Keratinocyte (primary cell): ENCODE data around the gene TRAF2. TPM values are rescaled to one million over a fixed set of nuclear protein-coding genes. Genes with fewer than 3 reads are reported as not detected.

Source experiments
- DNase-seq: peaks from one replicate; pipeline ENCODE4 v3.0.0-alpha.2; 2011; ENCODE audit warnings: low read depth, missing footprints, low spot score
- FAIRE-seq: peaks from 2 replicates; lab custom pipeline; 2011; peaks lifted over from hg19 to GRCh38; lab: Jason Lieb, UNC
- H2AFZ ChIP-seq: 2 replicates; pipeline ENCODE4 v1.6.0; 2012; ENCODE audit warnings: low read length, control low read depth, inconsistent platforms; ENCODE audit not compliant: control insufficient read depth
- H3K27ac ChIP-seq: 2 replicates; pipeline ENCODE4 v1.5.1; 2011; ENCODE audit warnings: low read length; ENCODE audit not compliant: control insufficient read depth, insufficient read depth
- H3K27me3 ChIP-seq: 3 replicates; pipeline ENCODE4 v1.6.0; 2011; ENCODE audit warnings: low read length; ENCODE audit not compliant: control insufficient read depth, insufficient read depth; ENCODE audit errors: extremely low read depth
- H3K36me3 ChIP-seq, 2 experiments: 2 replicates in 1 of 2; 3 replicates in 1 of 2; pipeline ENCODE4 v1.5.1; 2011; ENCODE audit warnings: low read length in 2 of 2, mild to moderate bottlenecking in 1 of 2; ENCODE audit not compliant: control insufficient read depth in 2 of 2, insufficient read depth in 2 of 2; ENCODE audit errors: extremely low read depth in 1 of 2
- H3K4me1 ChIP-seq: 3 replicates; pipeline ENCODE4 v1.5.1; 2011; ENCODE audit warnings: low read length; ENCODE audit not compliant: control insufficient read depth, insufficient read depth; ENCODE audit errors: extremely low read depth
- H3K4me2 ChIP-seq: 3 replicates; pipeline ENCODE4 v1.6.0; 2011; ENCODE audit warnings: low read depth, low read length; ENCODE audit not compliant: control insufficient read depth, insufficient read depth; ENCODE audit errors: extremely low read depth
- H3K4me3 ChIP-seq, 3 experiments: fragments of 200-600 bp in 1 of 3; sonication (generic) in 1 of 3; 2 replicates in 2 of 3; 3 replicates in 1 of 3; pipeline ENCODE4 v1.5.1; 2011 to 2016; ENCODE audit warnings: low read length in 3 of 3, mild to moderate bottlenecking in 3 of 3, control low read depth in 2 of 3, inconsistent platforms in 1 of 3, low read depth in 1 of 3, mixed read lengths in 1 of 3, mixed run types in 1 of 3, moderate library complexity in 1 of 3; ENCODE audit not compliant: control insufficient read depth in 2 of 3, insufficient read depth in 2 of 3; ENCODE audit errors: extremely low read depth in 1 of 3
- H3K79me2 ChIP-seq: 2 replicates; pipeline ENCODE4 v1.6.0; 2012; ENCODE audit warnings: low read length; ENCODE audit not compliant: control insufficient read depth, insufficient read depth
- H3K9ac ChIP-seq: 3 replicates; pipeline ENCODE4 v1.6.0; 2011; ENCODE audit warnings: low read length; ENCODE audit not compliant: control insufficient read depth, insufficient read depth; ENCODE audit errors: extremely low read depth
- H3K9me1 ChIP-seq: 3 replicates; pipeline ENCODE4 v1.6.0; 2011; ENCODE audit warnings: low read length; ENCODE audit not compliant: control insufficient read depth, insufficient read depth; ENCODE audit errors: extremely low read depth
- H3K9me3 ChIP-seq: 2 replicates; pipeline ENCODE4 v1.5.1; 2012; ENCODE audit warnings: low read depth, low read length; ENCODE audit not compliant: control insufficient read depth
- H4K20me1 ChIP-seq: 3 replicates; pipeline ENCODE4 v1.6.0; 2011; ENCODE audit warnings: low read length; ENCODE audit not compliant: control insufficient read depth, insufficient read depth; ENCODE audit errors: extremely low read depth
- EZH2 ChIP-seq: IDR thresholded peaks from one replicate; pipeline ENCODE4 v1.6.1; 2012; ENCODE audit warnings: inconsistent platforms, mild to moderate bottlenecking, low read length, moderate library complexity
- dilution Hi-C: fragments of 300-500 bp; cut with MboI; formaldehyde crosslinking; loops from one replicate; pipeline ENCODE4 v1.7.0; 2020; ENCODE audit warnings: low sequenced_read_pairs; ENCODE audit not compliant: extremely low pct_ligation_motif_present
- polyA plus RNA-seq, 5 experiments: library from polyadenylated mRNA; depleted of rRNA in 3 of 5; stranded (reverse) in 3 of 5; stranded (forward) in 1 of 5; unstranded in 1 of 5; fragments of >200 nt; gene quantifications; 1 replicate in 1 of 5; 2 replicates in 3 of 5; 3 replicates in 1 of 5; pipeline versions ENCODE4 v1.2.1 to v1.2.3, GENCODE V29; 2011 to 2012; ENCODE audit warnings: missing spikeins in 2 of 5, low read depth in 1 of 5, low replicate concordance in 1 of 5
- TF ChIP-seq, protein P1 (sequence below), 3 experiments: IDR thresholded peaks in 1 of 3; conservative IDR thresholded peaks in 1 of 3; optimal IDR thresholded peaks in 1 of 3; 2 replicates in 2 of 3; 3 replicates in 1 of 3; pipeline versions ENCODE3 to v1.5.1; 2011; ENCODE audit warnings: low read length in 3 of 3, mild to moderate bottlenecking in 3 of 3, moderate library complexity in 2 of 3, control low read depth in 1 of 3, inconsistent platforms in 1 of 3; ENCODE audit not compliant: insufficient read depth in 2 of 3; ENCODE audit errors: extremely low read depth in 1 of 3

Gene TRAF2
- polyA plus RNA-seq, 1 donor (not counting 4 experiments of a cell fraction or from before 2014, with no cell fraction given), result 9.9 TPM

DNA sequence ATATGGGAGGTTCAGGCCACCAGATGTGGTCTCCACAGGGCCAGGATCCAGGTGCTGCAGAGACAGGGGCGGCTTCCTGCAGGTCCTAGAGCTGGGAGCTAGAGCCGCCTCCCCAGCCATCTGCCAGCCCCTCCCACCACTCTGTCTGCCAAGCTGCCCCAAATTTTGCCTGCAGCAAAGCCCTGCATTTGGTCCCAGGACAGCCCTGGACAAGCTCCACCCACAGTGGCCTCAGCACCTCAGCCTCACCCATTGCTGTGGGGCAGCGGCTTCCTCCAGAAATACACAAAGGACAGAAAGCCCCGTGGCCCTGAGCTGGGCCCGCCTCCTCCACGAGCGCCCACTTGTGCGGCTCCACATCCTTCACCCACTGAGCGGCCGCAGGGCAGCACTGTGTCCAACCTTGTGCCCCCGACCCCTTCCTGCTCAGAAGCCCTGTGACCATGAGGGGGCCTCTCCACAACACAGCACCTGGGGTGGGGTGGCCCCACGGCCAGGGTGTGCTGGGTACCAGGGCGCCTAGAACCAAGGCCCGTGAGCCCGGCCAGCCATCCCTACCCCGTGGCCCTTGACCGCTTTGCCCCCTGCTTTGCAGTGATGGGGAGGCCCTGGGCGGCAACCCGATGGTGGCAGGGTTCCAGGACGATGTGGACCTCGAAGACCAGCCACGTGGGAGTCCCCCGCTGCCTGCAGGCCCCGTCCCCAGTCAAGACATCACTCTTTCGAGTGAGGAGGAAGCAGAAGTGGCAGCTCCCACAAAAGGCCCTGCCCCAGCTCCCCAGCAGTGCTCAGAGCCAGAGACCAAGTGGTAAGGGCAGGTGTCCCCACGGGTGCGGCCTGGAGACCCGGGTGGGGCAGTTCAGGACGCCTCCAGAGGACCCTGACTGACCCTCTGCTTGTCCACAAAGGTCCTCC, 47.7 kb upstream of the TRAF2 start:
- no peak for DNase-seq

DNA sequence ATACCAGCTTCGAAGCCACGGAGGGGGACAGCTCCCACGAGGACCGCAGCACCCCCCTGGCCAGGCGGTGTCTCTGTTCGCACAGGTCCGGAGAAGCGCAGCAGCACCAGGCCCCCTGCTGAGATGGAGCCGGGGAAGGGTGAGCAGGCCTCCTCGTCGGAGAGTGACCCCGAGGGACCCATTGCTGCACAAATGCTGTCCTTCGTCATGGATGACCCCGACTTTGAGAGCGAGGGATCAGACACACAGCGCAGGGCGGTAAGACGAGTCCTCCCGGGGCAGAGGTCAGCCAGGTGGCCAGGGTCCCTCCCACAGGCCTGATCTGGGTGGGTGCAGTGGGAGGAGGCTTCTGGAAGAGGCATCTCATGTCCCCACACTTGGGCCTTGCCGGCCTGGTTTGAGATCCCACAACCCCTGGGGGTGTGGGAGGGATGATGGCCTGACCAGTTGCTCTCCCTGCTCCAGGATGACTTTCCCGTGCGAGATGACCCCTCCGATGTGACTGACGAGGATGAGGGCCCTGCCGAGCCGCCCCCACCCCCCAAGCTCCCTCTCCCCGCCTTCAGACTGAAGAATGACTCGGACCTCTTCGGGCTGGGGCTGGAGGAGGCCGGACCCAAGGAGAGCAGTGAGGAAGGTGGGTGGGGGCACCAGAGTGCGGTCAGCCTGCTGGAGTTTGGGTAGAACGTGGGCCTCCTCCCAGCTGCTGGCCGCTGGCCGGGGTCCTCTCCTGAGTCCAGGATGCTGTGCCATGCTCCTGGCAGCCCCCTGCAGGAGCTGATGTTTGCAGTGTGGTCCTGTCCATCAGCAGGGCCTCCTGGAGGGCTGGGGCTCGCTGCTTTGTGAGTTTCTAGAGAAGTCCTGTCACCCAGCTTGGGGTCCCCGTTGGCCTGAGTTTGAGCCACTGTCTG, 46.8 kb upstream of the TRAF2 start:
- H3K4me2 ChIP-seq, result no peak overlapping the region
- no peak overlapping the region for H3K27ac ChIP-seq

More for the DNA sequence above, 47.7 kb upstream of the TRAF2 start:
- H3K4me3 ChIP-seq, result no peak overlapping the region
- no peak overlapping the region for H3K4me2 ChIP-seq
- H3K9me3 ChIP-seq, result no peaks in the 10 kb centered on the region
- H3K27ac ChIP-seq, result no peak overlapping the region
- no peaks in the 10 kb centered on the region for H4K20me1 ChIP-seq
- H3K4me1 ChIP-seq, result peaks cover 9% of the 10 kb centered on the region
- H2AFZ ChIP-seq, result no peak overlapping the region
- no peak overlapping the region for H3K9ac ChIP-seq
- peaks cover 0 to 12% of the 10 kb centered on the region in 2 experiments for H3K36me3 ChIP-seq
- no peaks in the 10 kb centered on the region for H3K79me2 ChIP-seq
- H3K27me3 ChIP-seq, result no peaks in the 10 kb centered on the region
- no peaks in the 10 kb centered on the region for H3K9me1 ChIP-seq
- TF ChIP-seq, protein P1, sequence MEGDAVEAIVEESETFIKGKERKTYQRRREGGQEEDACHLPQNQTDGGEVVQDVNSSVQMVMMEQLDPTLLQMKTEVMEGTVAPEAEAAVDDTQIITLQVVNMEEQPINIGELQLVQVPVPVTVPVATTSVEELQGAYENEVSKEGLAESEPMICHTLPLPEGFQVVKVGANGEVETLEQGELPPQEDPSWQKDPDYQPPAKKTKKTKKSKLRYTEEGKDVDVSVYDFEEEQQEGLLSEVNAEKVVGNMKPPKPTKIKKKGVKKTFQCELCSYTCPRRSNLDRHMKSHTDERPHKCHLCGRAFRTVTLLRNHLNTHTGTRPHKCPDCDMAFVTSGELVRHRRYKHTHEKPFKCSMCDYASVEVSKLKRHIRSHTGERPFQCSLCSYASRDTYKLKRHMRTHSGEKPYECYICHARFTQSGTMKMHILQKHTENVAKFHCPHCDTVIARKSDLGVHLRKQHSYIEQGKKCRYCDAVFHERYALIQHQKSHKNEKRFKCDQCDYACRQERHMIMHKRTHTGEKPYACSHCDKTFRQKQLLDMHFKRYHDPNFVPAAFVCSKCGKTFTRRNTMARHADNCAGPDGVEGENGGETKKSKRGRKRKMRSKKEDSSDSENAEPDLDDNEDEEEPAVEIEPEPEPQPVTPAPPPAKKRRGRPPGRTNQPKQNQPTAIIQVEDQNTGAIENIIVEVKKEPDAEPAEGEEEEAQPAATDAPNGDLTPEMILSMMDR (optimal IDR thresholded peaks at IDR 0.05 in 1 of 3, IDR thresholded peaks at IDR 0.05 in 1 of 3, conservative IDR thresholded peaks at IDR 0.05 in 1 of 3; ENCODE audit: extremely low read depth in 1 of 3, insufficient read depth in 2 of 3, low read length in 3 of 3), result no peak
- no peak for TF ChIP-seq EZH2
- FAIRE-seq, result no peak
- dilution Hi-C loops, result no loop called here

More for the DNA sequence above, 46.8 kb upstream of the TRAF2 start:
- H3K4me3 ChIP-seq, result no peak overlapping the region
- no peak overlapping the region for H3K9ac ChIP-seq
- no peak overlapping the region for H2AFZ ChIP-seq
- peaks cover 0 to 12% of the 10 kb centered on the region in 2 experiments for H3K36me3 ChIP-seq
- no peaks in the 10 kb centered on the region for H3K9me1 ChIP-seq
- peaks cover 9% of the 10 kb centered on the region for H3K4me1 ChIP-seq
- no peaks in the 10 kb centered on the region for H4K20me1 ChIP-seq
- FAIRE-seq, result no peak
- dilution Hi-C loops, result no loop called here
- H3K9me3 ChIP-seq, result no peaks in the 10 kb centered on the region
- TF ChIP-seq, protein P1 (optimal IDR thresholded peaks at IDR 0.05 in 1 of 3, IDR thresholded peaks at IDR 0.05 in 1 of 3, conservative IDR thresholded peaks at IDR 0.05 in 1 of 3; ENCODE audit: extremely low read depth in 1 of 3, insufficient read depth in 2 of 3, low read length in 3 of 3), result no peak
- no peak for TF ChIP-seq EZH2
- no peaks in the 10 kb centered on the region for H3K79me2 ChIP-seq
- no peak for DNase-seq
- H3K27me3 ChIP-seq, result peaks cover 7% of the 10 kb centered on the region
